Psoas muscle (tissue), 8 donors: ENCODE data around the gene MED22. TPM values are rescaled to one million over a fixed set of nuclear protein-coding genes. Genes with fewer than 3 reads are reported as not detected.

Source experiments
- ATAC-seq, 4 donors: fragments of 200-7000 bp; cut with Tn5 transposase; one replicate each; pipeline ENCODE4 v1.9.1; 2020; ENCODE audit warnings: moderate library complexity in 3 of 4, mild to moderate bottlenecking in 2 of 4
- DNase-seq, 2 donors: peaks; one replicate each; pipeline ENCODE4 v3.0.0-alpha.2; 2020
- H3K27ac ChIP-seq: fragments of 200-600 bp; one replicate; pipeline ENCODE4 v1.8.0; 2022
- H3K27me3 ChIP-seq, 3 donors: fragments of 200-600 bp in 1 of 3; one replicate each; pipeline versions ENCODE4 v1.6.1 to v1.8.0; 2013 to 2022; ENCODE audit warnings: low read length in 2 of 3, mild to moderate bottlenecking in 2 of 3, moderate library complexity in 1 of 3; ENCODE audit not compliant: insufficient read depth in 3 of 3
- H3K36me3 ChIP-seq, 2 donors: fragments of 200-600 bp in 1 of 2; one replicate each; pipeline versions ENCODE4 v1.6.1 to v1.8.0; 2013 to 2022; ENCODE audit warnings: low read depth in 1 of 2, mild to moderate bottlenecking in 1 of 2, moderate library complexity in 1 of 2; ENCODE audit not compliant: insufficient read depth in 1 of 2
- H3K4me1 ChIP-seq: fragments of 200-600 bp; one replicate; pipeline ENCODE4 v1.8.0; 2022
- H3K4me3 ChIP-seq: fragments of 200-600 bp; one replicate; pipeline ENCODE4 v1.8.0; 2022; ENCODE audit warnings: mild to moderate bottlenecking
- H3K9me3 ChIP-seq: fragments of 200-600 bp; one replicate; pipeline ENCODE4 v1.8.0; 2022
- WGBS, 3 donors: extraction: QIAGEN DNeasy Blood & Tissue Kit; methylation state at CpG; one replicate each; pipeline versions ENCODE4 v1.1.6 to v1.1.7; 2013; 5-methylcytosine and 5-hydroxymethylcytosine counted together
- intact Hi-C, 2 donors: fragments of 100-400 bp; cut with DNase I; formaldehyde crosslinking; loops; one replicate each; pipeline versions ENCODE4 v1.11.0 to v1.14.2; 2022
- polyA plus RNA-seq, 3 donors: library from polyadenylated mRNA; stranded (reverse); fragments of 200-250 nt; gene quantifications; one replicate each; pipeline ENCODE4 v1.2.3, GENCODE V29; 2013
- total RNA-seq, 4 donors: library from RNA; stranded (reverse); fragmentation: NEBNext Ultra II Directional in 2 of 4; extraction: Animal tissue kit (Norgen Biotek cat#: 25700) in 2 of 4; gene quantifications; one replicate each; pipeline versions ENCODE4 v1.2.1 to v1.2.4, GENCODE V29; 2021 to 2023
- TF ChIP-seq, protein P1 (sequence below): fragments of 200-600 bp; IDR thresholded peaks from one replicate; pipeline ENCODE4 v1.8.0; 2022; ENCODE audit warnings: antibody characterized with exemption
- donor health status: healthy with polysubstance abuse.
- donor health status: DM: no; HTN: no; CAD: no; lungs with moderate emphysema.
- donor health status: Bipolar disorder and iron deficiency.
- donor health status: healthy.
- donor health status: DM: yes; HTN: yes; CAD: no.
- donor health status: DM: no; HTN: no; CAD: no.
- donor health status: DM: no; HTN: no; CAD: no.
- donor health status: DM: yes; HTN: yes; CAD: no.

The MED22 gene
- total and polyA plus RNA-seq, 7 donors: 7.5 to 43.5 (median 14.4) TPM

GRCh38 chr9:133323991-133324703, 23.8 kb downstream of the MED22 start:
- H3K27ac ChIP-seq: no peak overlapping the region
- no peaks in the 10 kb centered on the region for H3K27me3 ChIP-seq
- intact Hi-C loops: no loop called here
- no peaks in the 10 kb centered on the region for H3K9me3 ChIP-seq
- no peak overlapping the region for H3K4me3 ChIP-seq
- no peaks in the 10 kb centered on the region for H3K36me3 ChIP-seq
- DNase-seq (no peak), ATAC-seq (no peak)
- 81 to 87% (median 85%) methylated on average over 13 of the region's 13 CpGs for WGBS, 3 donors
- H3K4me1 ChIP-seq: no peaks in the 10 kb centered on the region
- TF ChIP-seq, protein P1, sequence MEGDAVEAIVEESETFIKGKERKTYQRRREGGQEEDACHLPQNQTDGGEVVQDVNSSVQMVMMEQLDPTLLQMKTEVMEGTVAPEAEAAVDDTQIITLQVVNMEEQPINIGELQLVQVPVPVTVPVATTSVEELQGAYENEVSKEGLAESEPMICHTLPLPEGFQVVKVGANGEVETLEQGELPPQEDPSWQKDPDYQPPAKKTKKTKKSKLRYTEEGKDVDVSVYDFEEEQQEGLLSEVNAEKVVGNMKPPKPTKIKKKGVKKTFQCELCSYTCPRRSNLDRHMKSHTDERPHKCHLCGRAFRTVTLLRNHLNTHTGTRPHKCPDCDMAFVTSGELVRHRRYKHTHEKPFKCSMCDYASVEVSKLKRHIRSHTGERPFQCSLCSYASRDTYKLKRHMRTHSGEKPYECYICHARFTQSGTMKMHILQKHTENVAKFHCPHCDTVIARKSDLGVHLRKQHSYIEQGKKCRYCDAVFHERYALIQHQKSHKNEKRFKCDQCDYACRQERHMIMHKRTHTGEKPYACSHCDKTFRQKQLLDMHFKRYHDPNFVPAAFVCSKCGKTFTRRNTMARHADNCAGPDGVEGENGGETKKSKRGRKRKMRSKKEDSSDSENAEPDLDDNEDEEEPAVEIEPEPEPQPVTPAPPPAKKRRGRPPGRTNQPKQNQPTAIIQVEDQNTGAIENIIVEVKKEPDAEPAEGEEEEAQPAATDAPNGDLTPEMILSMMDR: no peak

DNA sequence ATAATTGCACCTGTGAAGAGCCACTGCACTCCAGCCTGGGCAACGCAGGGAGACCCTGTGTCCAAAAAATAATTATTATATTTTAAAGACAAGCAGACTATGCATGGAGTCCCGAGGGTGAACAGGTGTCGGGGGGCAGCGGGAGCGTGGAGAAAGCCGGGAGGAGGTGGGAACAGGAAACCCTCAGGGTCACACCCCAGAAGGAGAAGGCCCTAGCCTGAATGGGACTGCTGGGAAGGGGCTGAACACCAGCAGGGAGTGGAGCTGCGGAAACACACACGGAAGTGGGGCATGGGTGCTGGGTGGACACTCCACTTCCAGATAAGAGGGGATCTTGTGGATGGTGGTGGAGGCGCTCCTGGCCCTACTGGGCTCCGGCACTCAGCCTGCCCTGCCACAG, 24.7 kb downstream of the MED22 start:
- intact Hi-C loops: no loop called here
- no peak for ATAC-seq
- WGBS, 3 donors: 65 to 75% (median 66%) methylated on average over 10 of the region's 10 CpGs

DNA sequence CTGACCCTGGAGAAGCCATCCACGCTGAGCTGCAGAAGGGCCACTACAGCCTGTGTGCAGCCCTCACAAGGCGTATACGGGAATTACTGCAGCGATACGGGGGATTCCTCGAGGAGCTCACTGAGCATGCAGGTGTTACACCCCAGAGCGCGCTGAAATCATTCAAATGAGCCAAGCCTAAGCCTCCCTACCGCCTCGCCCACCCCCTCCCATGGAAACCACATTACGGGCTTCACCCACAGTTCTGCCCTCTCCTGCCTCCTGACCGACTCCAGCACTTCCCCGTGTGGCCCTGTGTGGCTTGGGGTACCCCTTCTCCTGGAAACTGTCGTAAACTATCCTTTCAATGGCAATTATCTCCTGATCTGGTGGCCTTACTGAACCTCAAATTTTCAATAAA, 25.2 kb downstream of the MED22 start:
- 76 to 83% (median 78%) methylated on average over 14 of the region's 14 CpGs for WGBS, 3 donors

More for the DNA sequence above, 24.7 kb downstream of the MED22 start:
- Histone ChIP-seq H3K9me3 (no peaks in the 10 kb centered on the region), H3K4me1 (no peaks in the 10 kb centered on the region), H3K27me3 (no peaks in the 10 kb centered on the region), H3K36me3 (no peaks in the 10 kb centered on the region), H3K4me3 (no peak overlapping the region), H3K27ac (no peak overlapping the region)
- TF ChIP-seq, protein P1: no peak
- no peak for DNase-seq

DNA sequence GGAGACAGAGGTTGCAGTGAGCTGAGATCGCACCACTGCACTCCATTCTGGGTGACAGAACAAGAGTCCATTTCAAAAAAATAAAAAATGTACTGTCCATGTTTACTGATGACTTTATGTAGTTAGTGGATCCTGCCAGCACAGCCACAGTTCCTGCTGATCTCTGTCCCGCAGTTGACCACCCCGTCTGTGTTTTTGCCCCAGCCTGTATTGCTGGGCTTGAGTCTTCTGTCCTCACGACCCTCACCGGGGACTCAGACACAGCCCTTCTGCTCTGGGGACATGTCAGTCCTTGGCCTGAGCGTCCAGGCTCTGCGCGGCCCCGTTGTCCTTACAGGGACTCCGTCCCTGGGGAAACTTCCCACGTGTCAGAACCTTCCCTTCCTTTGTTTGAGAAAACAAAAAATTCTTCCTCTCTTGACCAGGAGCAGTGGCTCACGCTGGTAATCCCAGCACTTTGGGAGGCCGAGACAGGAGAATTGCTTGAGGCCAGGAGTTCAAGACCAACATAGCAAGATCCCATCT, 26.5 kb downstream of the MED22 start:
- Histone ChIP-seq H3K27me3 (no peaks in the 10 kb centered on the region), H3K4me1 (no peaks in the 10 kb centered on the region), H3K4me3 (no peak overlapping the region), H3K36me3 (no peaks in the 10 kb centered on the region), H3K9me3 (no peaks in the 10 kb centered on the region), H3K27ac (no peak overlapping the region)
- TF ChIP-seq, protein P1: no peak
- intact Hi-C loops: no loop called here
- 69 to 77% (median 75%) methylated on average over 13 of the region's 13 CpGs for WGBS, 3 donors
- ATAC-seq: no peak
- DNase-seq: no peak

More for the DNA sequence above, 25.2 kb downstream of the MED22 start:
- Histone ChIP-seq H3K36me3 (no peaks in the 10 kb centered on the region), H3K4me3 (no peak overlapping the region), H3K27me3 (no peaks in the 10 kb centered on the region), H3K4me1 (no peaks in the 10 kb centered on the region), H3K27ac (no peak overlapping the region), H3K9me3 (no peaks in the 10 kb centered on the region)
- no peak for ATAC-seq
- TF ChIP-seq, protein P1: no peak
- DNase-seq: no peak
- intact Hi-C loops: no loop called here
